NOMO-1 treated with dmso at 0.1 percent for 144 hours (cell line): Measurements from ENCODE around the gene CASTOR1.
"Not testable (repeated sequence)": the region's sequence is repeated elsewhere in the genome, so short reads cannot be mapped to it uniquely, and the experiment has no call there.

Experiments used
- DNase-seq: peaks from one replicate; lab custom pipeline; 2025; ENCODE audit not compliant: unreplicated experiment; lab: John Stamatoyannopoulos, UW

Gene CASTOR1

DNA sequence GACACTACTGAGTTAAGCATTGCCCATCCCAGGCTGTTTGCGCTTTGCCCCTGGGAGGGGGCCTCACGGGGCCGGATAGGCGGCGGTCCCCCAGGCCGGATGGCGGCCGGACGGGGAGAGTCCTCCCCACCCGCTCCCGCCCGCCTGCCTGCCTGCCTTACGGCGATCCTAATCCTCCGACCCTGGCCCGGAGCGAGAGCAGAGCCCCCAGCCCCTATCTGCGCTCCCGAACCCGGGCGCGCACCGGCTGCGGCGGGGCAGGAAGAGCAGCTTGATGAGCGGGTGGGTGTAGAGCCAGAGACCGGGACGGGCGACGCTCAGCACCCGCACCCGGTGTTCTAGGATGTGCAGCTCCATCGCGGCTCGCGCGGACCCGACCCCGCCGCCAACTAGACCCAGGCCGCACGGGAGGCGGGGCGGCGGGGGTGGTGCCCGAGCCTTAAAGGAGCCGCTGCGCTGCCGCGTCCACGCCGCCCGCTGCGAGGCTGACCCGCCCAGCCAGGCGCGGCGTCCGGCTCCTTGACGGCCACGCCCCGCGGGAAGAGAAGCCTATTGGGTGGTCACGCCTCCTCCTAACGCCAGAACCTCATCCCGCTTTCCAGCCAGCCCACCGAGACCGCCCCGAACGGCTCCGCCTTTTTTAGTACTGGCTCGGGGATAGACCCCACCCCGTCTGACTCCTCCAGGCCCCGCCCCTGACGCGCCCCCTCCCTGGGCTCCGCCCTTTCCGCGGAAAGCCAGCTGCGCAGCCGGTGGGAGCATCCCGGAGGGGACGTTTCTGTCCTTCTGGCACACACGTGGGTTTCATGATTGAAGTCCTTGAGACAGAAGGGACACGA is at the start of gene CASTOR1:
Gene CASTOR1 (minus strand): TSS at position 365 of the 839 bp plus-strand sequence. CDS start 8 bp downstream, at position 357.
- DNase-seq: peak; percentile 96

DNA sequence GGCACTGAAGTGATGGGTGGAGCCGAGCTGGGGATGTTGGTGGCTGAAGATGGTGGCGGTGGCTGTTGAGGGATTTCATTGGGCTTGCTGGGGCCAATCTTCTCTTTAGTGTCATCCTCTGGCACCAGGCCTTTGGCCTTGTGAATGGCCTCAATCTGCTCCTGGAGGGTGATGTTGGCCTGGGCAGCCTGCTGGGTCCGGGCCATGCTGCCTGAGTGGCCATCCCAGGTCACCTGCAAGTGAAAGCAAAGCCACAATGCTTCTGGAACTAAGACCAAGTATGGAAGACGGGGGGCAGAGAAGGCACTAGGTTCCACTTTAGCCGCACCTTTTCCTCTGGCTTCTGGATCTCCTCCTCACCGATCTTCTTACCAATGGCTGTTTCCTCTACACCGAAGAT is 49.5 kb upstream of the CASTOR1 start:
- DNase-seq: no peak

- DNase-seq: not testable (repeated sequence)
Measured at GRCh38 chr22:30338341-30338740, 49.0 kb upstream of the CASTOR1 start.

DNA sequence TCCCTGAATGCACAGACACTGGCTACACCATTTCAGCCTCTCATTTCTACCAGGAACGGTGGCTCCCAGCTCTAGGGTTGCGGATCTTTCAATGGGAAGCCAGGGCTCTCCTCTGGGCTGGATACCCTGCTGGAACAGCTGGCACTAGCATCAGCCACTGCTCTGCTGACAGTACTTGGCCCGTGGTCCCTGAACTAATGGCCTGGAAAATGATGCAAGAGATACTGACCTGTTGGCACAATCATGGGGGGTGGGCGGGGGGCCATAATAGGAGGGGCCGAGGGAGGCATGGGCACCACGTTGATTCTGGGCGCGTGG is 48.1 kb upstream of the CASTOR1 start:
- DNase-seq: no peak

GRCh38 chr22:30336752-30337460 is 47.6 kb upstream of the CASTOR1 start:
- no peak for DNase-seq

GRCh38 chr22:30335236-30335635 is 45.9 kb upstream of the CASTOR1 start:
- DNase-seq: no peak

- no peak for DNase-seq
Measured at GRCh38 chr22:30334646-30335045, 45.3 kb upstream of the CASTOR1 start.

GRCh38 chr22:30333707-30334087 is 44.4 kb upstream of the CASTOR1 start:
- DNase-seq: no peak

DNA sequence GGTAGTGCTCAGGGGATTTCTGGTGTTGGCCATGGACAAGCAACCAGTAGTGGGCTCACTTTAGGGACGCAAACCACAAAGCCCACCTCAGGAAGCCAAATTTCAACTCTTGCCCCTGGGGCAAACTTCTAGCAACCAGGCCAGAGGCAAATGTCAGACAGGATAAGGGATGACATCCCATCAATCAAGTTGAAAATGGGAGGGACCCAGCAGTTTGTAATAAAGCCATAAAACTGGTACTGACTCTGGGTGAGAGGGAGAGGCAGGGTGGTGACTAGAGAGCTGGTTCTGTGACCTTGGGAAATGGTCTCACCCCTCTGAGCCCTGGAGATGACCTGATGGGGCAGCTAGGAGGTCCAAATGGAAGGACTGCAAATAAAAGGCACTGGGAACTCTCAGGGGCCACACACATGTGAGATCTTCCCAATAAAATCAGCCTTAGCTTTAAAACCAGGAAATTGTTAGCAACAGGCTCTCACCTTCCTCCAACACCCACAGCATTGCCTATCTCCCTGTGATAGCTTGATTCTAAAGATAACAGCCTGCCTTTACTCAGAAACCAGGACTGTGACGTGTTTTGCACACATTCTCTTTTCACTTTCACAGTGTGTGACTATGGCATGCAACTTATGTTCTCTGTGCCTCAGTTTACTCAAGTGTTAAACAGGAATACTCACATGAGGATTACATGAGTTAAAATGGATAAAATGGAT is 43.8 kb upstream of the CASTOR1 start:
- DNase-seq: no peak

- DNase-seq: no peak
Measured at GRCh38 chr22:30332551-30332950, 43.2 kb upstream of the CASTOR1 start.

- no peak for DNase-seq
Measured at GRCh38 chr22:30328466-30329049, 39.3 kb upstream of the CASTOR1 start.

DNA sequence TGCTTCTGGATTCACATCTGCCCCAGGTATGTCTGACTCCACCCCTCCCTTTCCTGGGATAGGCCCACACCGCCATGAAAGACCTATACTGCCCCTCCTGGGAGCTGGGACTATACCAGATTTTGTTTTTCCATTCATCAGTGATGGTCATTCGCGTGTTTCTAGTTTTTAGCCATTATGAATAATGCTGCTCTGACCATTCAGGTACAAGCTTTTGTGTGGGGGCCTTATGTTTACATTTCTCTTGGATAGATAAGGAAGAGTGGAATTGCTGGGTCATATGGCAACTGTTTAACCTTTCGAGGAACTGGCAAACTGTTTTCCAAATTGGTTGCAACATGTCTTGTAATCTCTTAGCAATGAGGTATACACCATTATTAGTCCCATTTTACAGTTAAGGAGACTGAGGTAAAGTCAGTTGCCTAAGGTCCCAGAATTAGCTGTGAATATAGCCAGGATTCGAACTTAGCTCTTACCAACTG is 38.6 kb upstream of the CASTOR1 start:
- no peak for DNase-seq

GRCh38 chr22:30326706-30327362 is 37.5 kb upstream of the CASTOR1 start, which contains the start of gene TBC1D10A:
Gene TBC1D10A, minus strand, starts transcription at chr22:30326941. Its CDS starts 60 bp downstream, at chr22:30326881.
- DNase-seq: peak; percentile 89

- DNase-seq: no peak
Measured at GRCh38 chr22:30326255-30326705, 37.0 kb upstream of the CASTOR1 start.

DNA sequence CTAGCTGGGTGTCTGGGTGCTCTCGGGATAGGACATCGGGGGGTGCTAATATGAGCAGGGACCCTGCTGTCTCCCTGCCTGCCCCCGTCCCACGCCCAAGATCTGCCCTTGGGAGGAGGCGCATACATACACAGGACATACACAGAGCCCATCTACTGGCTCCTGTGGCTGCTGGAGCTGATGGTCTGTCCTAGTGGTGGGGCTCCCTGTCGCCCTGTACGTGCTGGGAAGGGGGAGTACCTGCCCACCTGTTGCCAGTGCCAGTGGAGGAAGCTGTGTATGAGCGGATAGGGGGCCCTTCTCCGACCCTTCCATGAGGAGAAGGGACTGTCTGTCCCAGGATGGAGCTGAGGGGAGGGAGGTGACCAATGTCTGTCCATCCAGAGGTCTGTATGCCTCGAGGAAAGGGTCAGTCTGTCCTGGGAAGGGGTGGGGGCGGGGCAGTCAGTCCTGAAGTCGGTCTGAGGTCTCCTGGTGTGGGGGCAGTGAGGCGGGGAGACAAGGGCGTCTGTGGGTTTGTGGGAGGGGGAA is 36.5 kb upstream of the CASTOR1 start:
- DNase-seq: no peak

DNA sequence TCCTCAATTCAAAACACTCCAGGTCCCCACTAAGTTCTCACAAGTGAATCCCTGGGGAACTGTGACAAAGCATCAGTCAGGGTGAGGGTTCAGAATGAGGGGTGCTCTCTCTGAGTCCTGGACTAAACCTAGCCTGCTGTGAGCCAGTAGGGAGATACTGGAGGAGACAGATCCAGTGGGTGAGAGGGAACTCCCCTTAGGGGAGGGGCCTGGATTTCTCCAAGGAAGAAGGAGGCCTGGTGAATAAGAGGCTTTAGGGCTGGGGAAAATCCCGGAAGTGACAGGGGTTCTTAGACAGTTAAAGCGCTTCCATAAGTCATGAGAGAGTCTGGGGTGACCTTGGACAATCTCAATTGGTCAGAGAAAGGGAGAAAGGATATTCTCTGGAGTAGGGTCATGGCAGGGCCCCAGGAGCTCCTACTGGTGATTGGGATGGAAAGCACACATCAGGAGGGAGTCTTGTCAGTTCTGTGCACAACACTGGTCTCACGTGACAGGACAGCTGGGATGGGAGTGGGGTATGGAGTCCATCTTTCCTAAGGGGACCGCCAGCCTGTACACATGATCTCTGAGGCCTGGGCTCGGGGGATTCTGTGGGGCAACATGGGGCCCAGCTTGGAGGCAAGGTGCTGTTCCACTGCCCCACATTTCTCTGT is 35.9 kb upstream of the CASTOR1 start:
- DNase-seq: no peak

- DNase-seq: no peak
Measured at GRCh38 chr22:30324014-30324730, 34.9 kb upstream of the CASTOR1 start.

- no peak for DNase-seq
Measured at GRCh38 chr22:30323246-30323645, 33.9 kb upstream of the CASTOR1 start.

GRCh38 chr22:30321461-30321860 is 32.2 kb upstream of the CASTOR1 start:
- DNase-seq: no peak
